ENCODE results near the gene NANOS3. TPM values are rescaled to one million over a fixed set of nuclear protein-coding genes. Genes with fewer than 3 reads are reported as not detected.

NANOS3 gene
- total RNA-seq, 2 donors from 2014 or later, result 1.5 TPM; not detected in 1

DNA sequence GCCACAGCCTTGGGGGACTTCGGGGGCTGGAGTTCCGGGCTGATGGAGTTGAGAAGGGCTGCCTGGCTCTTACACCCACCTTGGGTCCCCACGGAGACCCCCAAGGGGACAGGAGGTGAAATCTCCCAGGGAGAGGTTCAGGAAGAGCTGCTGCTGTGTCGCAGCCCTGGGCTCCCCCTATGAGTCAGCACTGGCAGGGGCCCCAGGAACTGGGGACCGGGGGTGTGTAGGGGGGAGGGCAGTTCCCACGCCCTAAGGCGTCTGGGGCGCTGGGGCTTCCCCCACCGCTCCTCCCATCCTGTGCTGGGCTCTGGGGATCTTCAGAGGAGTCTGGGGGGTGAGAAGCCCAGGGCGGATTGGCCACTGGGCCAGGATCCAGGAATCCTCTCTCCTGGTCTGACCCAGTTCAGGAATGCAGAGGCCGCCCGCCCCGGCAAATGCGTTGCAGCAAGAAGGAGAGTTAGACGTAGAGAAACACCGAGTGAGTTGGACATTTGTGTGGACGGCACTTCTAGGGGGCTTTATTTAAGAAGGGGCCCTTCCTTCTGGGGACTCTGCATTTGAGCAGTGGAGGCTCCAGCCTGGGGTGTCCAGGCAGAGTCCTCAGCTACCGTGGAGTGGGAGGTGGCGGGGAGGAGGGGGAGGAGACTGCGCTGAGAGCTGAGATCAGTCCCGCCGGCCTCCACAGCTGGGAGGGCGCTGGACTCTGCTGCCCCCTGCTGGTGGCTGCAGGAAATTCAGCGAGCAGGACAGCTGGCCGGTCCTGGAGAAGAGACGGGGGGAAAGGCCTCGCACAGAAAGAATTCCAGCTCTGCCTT, 15.0 kb upstream of the NANOS3 start:
- no peaks in the 10 kb centered on the region for H3K27me3 ChIP-seq (replicated peaks; ENCODE audit: insufficient read depth)
- 1% methylated on average over 27 of the region's 27 CpGs for WGBS
- H3K36me3 ChIP-seq, result no peaks in the 10 kb centered on the region
- peak overlapping the region; percentile 82 to 85 for H3K27ac ChIP-seq
- peak; percentile 89 for DNase-seq (ENCODE audit: low spot score)
- H3K4me3 ChIP-seq, result peak overlapping the region; percentile 22 to 31
- peaks cover 8% of the 10 kb centered on the region for H3K4me1 ChIP-seq (replicated peaks)
- intact Hi-C loops (cut with DNase I), result loop anchor here (2.0 to 10.0 kb wide), 3 partner anchors 77 to 707 kb away; partner anchors contain the start of genes IER2 and STX10
- TF ChIP-seq POLR2A (IDR thresholded peaks at IDR 0.05) (peak; percentile 8), POLR2AphosphoS5 (IDR thresholded peaks at IDR 0.05) (peak; percentile 83)
- TF ChIP-seq, protein P1, sequence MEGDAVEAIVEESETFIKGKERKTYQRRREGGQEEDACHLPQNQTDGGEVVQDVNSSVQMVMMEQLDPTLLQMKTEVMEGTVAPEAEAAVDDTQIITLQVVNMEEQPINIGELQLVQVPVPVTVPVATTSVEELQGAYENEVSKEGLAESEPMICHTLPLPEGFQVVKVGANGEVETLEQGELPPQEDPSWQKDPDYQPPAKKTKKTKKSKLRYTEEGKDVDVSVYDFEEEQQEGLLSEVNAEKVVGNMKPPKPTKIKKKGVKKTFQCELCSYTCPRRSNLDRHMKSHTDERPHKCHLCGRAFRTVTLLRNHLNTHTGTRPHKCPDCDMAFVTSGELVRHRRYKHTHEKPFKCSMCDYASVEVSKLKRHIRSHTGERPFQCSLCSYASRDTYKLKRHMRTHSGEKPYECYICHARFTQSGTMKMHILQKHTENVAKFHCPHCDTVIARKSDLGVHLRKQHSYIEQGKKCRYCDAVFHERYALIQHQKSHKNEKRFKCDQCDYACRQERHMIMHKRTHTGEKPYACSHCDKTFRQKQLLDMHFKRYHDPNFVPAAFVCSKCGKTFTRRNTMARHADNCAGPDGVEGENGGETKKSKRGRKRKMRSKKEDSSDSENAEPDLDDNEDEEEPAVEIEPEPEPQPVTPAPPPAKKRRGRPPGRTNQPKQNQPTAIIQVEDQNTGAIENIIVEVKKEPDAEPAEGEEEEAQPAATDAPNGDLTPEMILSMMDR (IDR thresholded peaks at IDR 0.05), result peak; percentile 95 to 99 (median 98)
- H3K9me3 ChIP-seq, result no peaks in the 10 kb centered on the region

DNA sequence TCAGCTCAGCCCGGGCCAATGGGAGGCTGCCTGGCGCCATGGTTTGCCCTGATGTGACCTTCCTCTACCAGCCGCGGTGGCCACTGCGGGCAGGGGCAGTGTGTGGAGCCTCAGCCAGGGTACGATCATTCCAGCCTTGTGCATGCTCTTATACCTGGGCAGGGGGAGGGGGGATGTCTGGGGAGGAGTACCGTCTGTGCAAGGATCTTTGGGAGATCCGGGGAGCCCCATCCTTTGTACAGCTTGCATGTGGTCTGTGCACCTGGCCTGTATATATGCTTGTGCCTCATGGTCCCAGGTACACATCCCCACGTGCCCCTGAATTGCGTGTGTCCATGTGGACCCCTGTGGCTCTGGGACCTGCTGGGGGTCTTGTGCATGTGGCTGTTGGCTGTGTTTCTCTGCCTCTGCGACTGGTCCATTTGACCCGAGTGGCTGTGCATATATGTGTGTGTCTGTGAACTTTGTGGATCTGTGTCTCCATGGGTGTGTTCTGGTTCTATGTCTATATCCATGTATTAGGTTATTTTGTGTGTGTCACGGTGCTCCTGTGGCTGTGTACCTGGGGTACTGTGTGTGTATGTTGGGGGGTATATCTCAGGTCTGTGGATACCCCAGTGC, 12.8 kb upstream of the NANOS3 start:
- WGBS, result 37% methylated on average over 11 of the region's 13 CpGs
- Histone ChIP-seq H3K36me3 (no peaks in the 10 kb centered on the region), H3K9me3 (no peaks in the 10 kb centered on the region), H3K4me3 (no peak overlapping the region), H3K27me3 (replicated peaks; ENCODE audit: insufficient read depth) (no peaks in the 10 kb centered on the region), H3K27ac (peak overlapping the region in 1 of 2 donors; percentile 31), H3K4me1 (replicated peaks) (peaks cover 8% of the 10 kb centered on the region)
- no peak for DNase-seq (ENCODE audit: low spot score)
- intact Hi-C loops (cut with DNase I), result loop anchor here (10.0 kb wide), 2 partner anchors 259 to 709 kb away; partner anchors contain the start of genes IER2 and STX10
- TF ChIP-seq, protein P1 (IDR thresholded peaks at IDR 0.05), result no peak
- TF ChIP-seq POLR2AphosphoS5 (IDR thresholded peaks at IDR 0.05), result no peak

DNA sequence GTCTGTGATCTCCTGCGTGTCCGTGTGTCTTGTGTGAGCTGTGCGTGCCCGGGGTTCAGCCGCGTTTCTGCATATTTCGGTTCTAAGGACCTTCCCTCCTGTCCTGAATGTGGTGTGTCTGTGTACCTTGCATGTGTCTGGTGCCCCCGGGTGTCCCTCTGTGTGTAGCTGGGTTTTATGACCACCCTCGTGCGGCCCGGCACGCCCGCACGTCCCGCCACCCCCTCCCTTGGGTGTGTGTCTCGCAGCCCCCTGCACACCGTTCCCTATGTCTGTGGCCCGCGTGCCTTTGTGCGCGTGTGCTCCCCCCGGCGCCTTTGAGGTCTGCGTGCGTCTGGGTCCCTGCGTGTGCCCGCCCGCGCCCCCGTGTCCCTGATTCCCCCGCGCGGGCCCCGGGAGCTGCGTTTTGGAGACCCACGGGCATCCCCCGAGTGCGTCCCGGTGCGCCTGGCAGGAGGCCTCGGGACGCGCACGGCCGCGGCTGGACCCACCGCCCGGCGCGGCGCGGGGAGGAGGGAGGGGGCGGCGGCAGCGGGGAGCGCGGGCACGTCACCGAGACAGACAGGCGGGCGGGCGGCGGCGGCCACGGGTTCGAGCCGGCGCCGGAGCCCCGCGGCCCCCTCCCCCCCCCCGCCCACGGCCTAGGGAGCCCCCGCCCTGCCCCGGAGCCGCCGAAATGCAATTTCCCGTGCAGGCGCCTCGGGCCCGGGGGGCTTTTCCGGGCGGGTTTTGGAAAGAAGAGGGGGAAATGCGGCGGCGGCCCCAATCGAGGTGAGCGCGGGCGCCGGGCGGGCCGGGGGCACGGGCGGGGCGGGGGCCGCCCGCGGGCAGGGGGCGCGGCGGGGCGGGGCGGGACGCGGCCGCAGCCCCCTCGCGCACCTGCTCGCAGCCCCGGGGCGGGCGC, 12.0 kb upstream of the NANOS3 start:
- H3K4me3 ChIP-seq, result peak overlapping the region; percentile 57 to 64
- H3K4me1 ChIP-seq (replicated peaks), result peaks cover 8% of the 10 kb centered on the region
- TF ChIP-seq, protein P1 (IDR thresholded peaks at IDR 0.05), result no peak
- TF ChIP-seq POLR2AphosphoS5 (IDR thresholded peaks at IDR 0.05) (no peak), POLR2A (IDR thresholded peaks at IDR 0.05) (no peak)
- no peaks in the 10 kb centered on the region for H3K36me3 ChIP-seq
- H3K27me3 ChIP-seq (replicated peaks; ENCODE audit: insufficient read depth), result no peaks in the 10 kb centered on the region
- intact Hi-C loops (cut with DNase I), result loop anchor here (10.0 kb wide), 2 partner anchors 260 to 710 kb away; partner anchors contain the start of genes IER2 and STX10
- no peaks in the 10 kb centered on the region for H3K9me3 ChIP-seq
- DNase-seq (ENCODE audit: low spot score), result no peak
- 7% methylated on average over 65 of the region's 113 CpGs for WGBS
- H3K27ac ChIP-seq, result peak overlapping the region; percentile 26 to 31

DNA sequence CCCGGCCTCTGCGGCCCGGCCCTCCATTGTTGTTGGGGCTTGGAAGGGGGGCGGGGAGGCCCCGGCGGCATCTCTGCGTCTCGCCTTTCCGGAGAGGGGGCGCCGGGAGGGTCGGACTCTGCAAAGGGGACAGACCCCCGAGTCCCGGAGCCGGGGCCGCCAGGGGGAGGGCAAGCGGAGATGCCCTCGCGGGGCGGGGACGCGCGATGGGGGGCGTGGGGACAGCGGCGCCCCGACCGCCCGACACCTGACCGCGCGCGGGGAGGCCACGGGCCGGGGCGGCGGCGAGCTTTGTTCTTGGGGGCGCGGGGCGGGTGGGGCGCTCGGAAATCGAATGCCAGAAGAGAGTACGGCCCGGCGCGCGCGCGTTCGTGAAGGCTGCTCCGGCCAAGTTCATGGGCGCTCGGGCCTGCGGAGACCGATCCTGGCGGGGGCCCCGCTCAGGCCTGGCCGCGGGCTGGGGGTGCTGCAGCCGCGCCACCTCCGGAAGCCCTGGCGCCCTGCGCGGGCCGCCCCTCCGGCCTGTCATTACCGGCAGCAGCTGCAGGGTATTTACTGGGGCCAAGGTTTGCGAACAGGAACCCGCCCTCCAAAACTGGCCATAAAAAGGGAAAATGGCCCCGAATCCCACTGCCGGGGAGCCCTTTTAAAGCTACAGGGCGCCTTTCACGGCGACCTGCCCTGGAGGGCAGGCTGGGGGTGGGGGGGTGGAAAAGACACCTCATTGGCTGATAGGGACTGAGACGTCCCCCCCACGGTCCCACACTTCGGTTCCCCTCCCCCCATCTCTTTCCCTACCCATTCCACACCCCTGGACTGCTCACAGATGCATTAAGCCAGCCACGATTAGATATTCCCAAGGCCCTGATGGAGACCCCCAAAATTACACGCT, 11.1 kb upstream of the NANOS3 start:
- Histone ChIP-seq H3K36me3 (no peaks in the 10 kb centered on the region), H3K27ac (peak overlapping the region; percentile 48 to 56), H3K4me1 (replicated peaks) (peaks cover 8% of the 10 kb centered on the region), H3K4me3 (peak overlapping the region; percentile 57 to 64), H3K27me3 (replicated peaks; ENCODE audit: insufficient read depth) (no peaks in the 10 kb centered on the region), H3K9me3 (no peaks in the 10 kb centered on the region)
- WGBS, result 3% methylated on average over 32 of the region's 82 CpGs
- intact Hi-C loops (cut with DNase I), result loop anchor here (10.0 kb wide), 2 partner anchors 261 to 711 kb away; partner anchors contain the start of genes IER2 and STX10
- no peak for DNase-seq (ENCODE audit: low spot score)
- no peak for TF ChIP-seq POLR2A (IDR thresholded peaks at IDR 0.05)
- TF ChIP-seq, protein P1 (IDR thresholded peaks at IDR 0.05), result no peak

All from prostate gland (tissue), 2 donors.